HFF-Myc (cell line): Measurements from ENCODE around the gene KCMF1.
A peak's percentile ranks its signal among the peaks of the same experiment; 100 is the strongest.

Source experiments
- DNase-seq: peaks from one replicate; pipeline ENCODE4 v3.0.0-alpha.2; 2011; ENCODE audit warnings: low read depth; ENCODE audit errors: extremely low read depth
- H3K4me3 ChIP-seq: replicated peaks from 2 replicates; pipeline ENCODE4 v1.5.1; 2011; ENCODE audit warnings: low read depth, mild to moderate bottlenecking, control low read depth, low read length
- TF ChIP-seq, protein P1 (sequence below): IDR thresholded peaks from 2 replicates; pipeline ENCODE4 v1.5.1; 2012; ENCODE audit warnings: mild to moderate bottlenecking, low read depth, low read length, control low read depth; ENCODE audit errors: missing control alignments

Gene KCMF1

DNA sequence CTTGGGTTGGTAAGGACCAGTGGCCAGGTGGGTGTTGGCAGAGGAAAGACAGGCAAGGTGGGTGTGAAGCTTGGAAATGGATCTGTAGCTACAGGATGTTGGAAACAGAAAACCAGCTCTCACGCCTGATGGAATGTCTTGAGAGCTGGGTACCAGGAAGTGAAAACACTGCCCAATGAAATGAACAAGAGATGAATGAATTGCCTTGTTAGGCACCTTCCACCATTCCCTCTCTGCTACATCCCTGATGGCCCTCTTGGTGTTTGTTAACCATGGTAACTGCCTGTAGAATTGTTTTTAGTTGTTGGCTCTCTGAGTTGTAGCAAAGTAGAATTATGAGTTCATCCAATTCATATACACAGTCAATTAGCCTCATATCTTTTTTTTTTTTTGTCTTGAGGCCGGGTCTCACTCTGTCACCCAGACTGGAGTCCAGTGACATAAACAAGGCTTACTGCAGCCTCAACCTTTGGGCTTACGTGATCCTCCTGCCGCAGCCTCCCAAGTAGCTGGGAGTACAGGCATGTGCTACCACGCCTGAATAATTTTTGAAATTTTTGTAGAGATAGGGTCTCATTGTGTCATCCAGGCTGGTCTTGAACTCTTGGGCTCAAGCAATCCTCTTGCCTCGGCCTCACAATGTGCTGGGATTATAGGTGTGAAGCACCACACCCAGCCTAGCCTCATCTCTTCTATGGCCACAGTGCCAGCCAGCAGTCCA, 9.5 kb downstream of the KCMF1 start:
- TF ChIP-seq, protein P1, sequence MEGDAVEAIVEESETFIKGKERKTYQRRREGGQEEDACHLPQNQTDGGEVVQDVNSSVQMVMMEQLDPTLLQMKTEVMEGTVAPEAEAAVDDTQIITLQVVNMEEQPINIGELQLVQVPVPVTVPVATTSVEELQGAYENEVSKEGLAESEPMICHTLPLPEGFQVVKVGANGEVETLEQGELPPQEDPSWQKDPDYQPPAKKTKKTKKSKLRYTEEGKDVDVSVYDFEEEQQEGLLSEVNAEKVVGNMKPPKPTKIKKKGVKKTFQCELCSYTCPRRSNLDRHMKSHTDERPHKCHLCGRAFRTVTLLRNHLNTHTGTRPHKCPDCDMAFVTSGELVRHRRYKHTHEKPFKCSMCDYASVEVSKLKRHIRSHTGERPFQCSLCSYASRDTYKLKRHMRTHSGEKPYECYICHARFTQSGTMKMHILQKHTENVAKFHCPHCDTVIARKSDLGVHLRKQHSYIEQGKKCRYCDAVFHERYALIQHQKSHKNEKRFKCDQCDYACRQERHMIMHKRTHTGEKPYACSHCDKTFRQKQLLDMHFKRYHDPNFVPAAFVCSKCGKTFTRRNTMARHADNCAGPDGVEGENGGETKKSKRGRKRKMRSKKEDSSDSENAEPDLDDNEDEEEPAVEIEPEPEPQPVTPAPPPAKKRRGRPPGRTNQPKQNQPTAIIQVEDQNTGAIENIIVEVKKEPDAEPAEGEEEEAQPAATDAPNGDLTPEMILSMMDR: no peak
- no peak for DNase-seq
- H3K4me3 ChIP-seq: no peak overlapping the region

DNA sequence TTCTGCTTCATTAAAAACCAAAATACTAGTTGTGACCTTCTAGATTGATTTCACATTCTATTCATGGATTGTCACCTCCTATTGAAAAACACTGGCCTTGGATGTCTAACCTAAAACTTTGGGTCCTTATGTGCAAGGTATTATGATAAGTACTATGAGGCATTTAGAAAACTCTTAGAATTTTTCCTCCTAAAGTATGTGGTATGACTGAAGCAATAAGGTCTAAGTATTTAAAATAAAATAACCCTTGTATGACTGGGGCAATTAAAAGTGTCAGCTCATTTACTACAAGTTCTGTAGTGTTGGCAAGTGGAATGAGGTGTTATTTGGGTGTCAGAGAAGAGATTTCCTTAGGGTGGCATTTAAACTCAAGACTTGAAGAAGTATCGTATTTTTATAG, 15.1 kb downstream of the KCMF1 start:
- DNase-seq: no peak
- TF ChIP-seq, protein P1: no peak
- H3K4me3 ChIP-seq: no peak overlapping the region

DNA sequence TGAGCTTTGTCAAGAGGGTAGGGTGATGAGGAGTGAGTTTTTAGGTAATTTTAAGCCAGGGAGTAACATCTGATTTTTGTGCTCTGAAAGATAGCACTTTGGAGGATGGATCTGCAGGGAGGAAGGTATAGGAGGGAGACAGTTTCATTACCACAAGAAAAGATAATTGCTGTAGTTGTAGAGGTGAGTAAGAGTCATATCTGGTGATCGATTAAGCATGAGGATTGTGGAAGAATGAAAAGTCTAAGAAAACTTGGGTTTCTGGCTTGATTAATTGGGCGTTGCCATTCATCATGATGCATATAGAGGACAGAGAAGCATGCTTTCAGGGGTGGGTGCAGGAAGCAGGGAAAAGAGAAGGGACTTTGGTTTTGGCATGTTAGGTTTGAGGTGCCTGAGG, 18.5 kb downstream of the KCMF1 start:
- DNase-seq: no peak
- no peak overlapping the region for H3K4me3 ChIP-seq
- TF ChIP-seq, protein P1: no peak

DNA sequence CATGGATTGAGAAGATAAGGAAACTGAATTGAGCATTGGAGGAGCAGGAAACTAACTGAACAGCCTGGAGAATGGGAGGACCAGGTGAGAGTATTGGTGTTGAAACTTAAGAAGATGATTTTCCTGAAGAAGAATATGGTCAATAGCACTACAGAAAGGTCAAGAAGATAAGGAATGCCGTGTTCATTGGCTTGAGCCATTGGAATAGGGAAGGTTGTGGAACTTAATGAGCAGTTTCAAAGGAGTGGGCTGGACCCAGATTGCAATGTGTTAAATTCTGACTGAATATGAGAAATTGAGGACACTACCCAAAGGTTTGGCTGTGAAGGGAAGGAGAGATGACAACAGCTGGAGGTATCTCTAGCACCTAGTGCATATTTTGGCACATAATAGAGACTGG, 19.0 kb downstream of the KCMF1 start:
- H3K4me3 ChIP-seq: no peak overlapping the region
- TF ChIP-seq, protein P1: no peak
- DNase-seq: no peak

DNA sequence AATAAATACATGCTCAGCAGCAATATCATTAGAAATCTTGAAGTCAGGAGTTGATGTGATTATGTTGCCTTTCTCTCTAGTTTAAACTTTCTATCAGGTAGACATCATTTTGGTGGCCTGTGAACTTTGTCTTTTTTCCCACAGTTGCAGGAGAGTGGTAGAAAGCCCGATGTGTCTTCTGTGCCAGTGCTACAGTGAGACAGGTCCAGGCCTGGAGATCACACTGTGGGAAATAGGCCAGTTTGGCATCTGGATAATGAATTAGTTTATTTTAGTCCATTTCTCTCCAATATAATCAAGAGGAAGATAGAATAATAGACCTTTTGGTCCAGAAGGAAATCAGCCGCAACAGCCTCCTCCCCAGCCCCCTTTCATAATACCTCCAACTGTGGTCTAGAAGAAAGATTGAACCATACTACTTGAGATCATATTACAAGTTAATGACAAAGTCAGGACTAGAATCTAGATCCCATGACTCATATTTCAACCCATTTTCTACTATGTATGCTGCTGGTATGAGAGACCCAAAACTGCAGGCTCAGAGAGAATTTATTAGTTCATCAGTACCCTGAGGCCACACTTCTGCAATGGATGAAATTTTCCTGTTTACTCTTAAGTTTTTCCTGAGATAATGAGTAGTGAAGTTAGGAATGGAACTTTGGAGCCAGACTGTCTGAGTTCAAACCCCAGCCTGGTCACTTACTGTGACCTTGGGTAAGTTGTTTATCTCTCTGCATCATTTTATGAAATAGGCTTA, 20.6 kb downstream of the KCMF1 start:
- TF ChIP-seq, protein P1: no peak
- peak; percentile 93 for DNase-seq
- no peak overlapping the region for H3K4me3 ChIP-seq

DNA sequence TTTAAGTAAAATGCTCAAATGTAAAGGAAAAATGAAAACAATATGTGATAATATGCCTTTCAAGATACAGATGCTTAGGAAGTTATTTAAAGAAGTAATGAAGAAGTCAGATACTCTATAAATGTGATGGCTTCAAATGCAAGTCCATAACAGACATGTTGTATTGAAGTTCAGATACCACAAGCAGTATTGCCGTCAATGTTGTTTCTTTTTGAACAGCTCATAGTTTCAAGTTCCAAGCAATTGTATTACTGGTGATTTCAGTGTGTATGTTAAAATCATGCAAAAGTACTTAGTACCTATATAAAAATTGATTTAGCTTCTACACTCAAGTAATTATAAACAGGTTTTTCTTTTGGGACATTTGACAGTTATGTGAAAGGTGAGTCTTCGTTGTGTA, 24.9 kb downstream of the KCMF1 start:
- no peak for DNase-seq
- H3K4me3 ChIP-seq: no peak overlapping the region
- TF ChIP-seq, protein P1: no peak
